Measurements from ENCODE around the gene FIBCD1.

Gene FIBCD1

GRCh38 chr9:130854835-130855234 is 84.2 kb downstream of the FIBCD1 start:
- no peak for FAIRE-seq

GRCh38 chr9:130854092-130854491 is 85.0 kb downstream of the FIBCD1 start:
- no peak for FAIRE-seq

GRCh38 chr9:130852801-130853200 is 86.2 kb downstream of the FIBCD1 start:
- FAIRE-seq = no peak
